Dendritic cell treated with granulocyte-macrophage colony-stimulating factor and Interleukin-4, amounts not matched to agents 40 ng/mL and 50 ng/mL, for 4 days (primary cell): ENCODE data around the gene WWOX.

Experiments
- H3K27ac Mint-ChIP-seq: one replicate; pipeline ENCODE4 v1.8.0; 2022; ENCODE audit warnings: mild to moderate bottlenecking, mixed read lengths
- H3K27me3 Mint-ChIP-seq: one replicate; pipeline ENCODE4 v1.8.0; 2022; ENCODE audit warnings: mild to moderate bottlenecking, mixed read lengths
- H3K36me3 Mint-ChIP-seq: one replicate; pipeline ENCODE4 v1.8.0; 2022; ENCODE audit warnings: low read depth, mixed read lengths
- H3K4me1 Mint-ChIP-seq: one replicate; pipeline ENCODE4 v1.8.0; 2022; ENCODE audit warnings: low read depth, mixed read lengths
- H3K4me3 Mint-ChIP-seq: one replicate; pipeline ENCODE4 v1.8.0; 2022; ENCODE audit warnings: mild to moderate bottlenecking, moderate library complexity, mixed read lengths
- H3K9me3 Mint-ChIP-seq: one replicate; pipeline ENCODE4 v1.8.0; 2022; ENCODE audit warnings: mixed read lengths
- intact Hi-C: fragments of 100-400 bp; cut with micrococcal nuclease; formaldehyde crosslinking; loops from one replicate; pipeline ENCODE4 v1.15.0; 2022

The WWOX gene

GRCh38 chr16:78918805-78919305 is 819.4 kb downstream of the WWOX start:
- H3K4me1 Mint-ChIP-seq: no peaks in the 10 kb centered on the region
- peaks cover 4% of the 10 kb centered on the region for H3K27me3 Mint-ChIP-seq
- no peak overlapping the region for H3K4me3 Mint-ChIP-seq
- H3K9me3 Mint-ChIP-seq: peaks cover 22% of the 10 kb centered on the region
- H3K27ac Mint-ChIP-seq: no peak overlapping the region
- no peaks in the 10 kb centered on the region for H3K36me3 Mint-ChIP-seq
- intact Hi-C loops: no loop called here

GRCh38 chr16:78919852-78920251 is 820.4 kb downstream of the WWOX start:
- Mint-ChIP-seq H3K27me3 (peaks cover 4% of the 10 kb centered on the region), H3K36me3 (no peaks in the 10 kb centered on the region), H3K27ac (no peak overlapping the region), H3K4me1 (no peaks in the 10 kb centered on the region), H3K9me3 (peaks cover 12% of the 10 kb centered on the region), H3K4me3 (no peak overlapping the region)
- intact Hi-C loops: no loop called here

GRCh38 chr16:78920621-78921020 is 821.2 kb downstream of the WWOX start:
- no peak overlapping the region for H3K27ac Mint-ChIP-seq
- H3K4me3 Mint-ChIP-seq: no peak overlapping the region
- intact Hi-C loops: no loop called here
- no peaks in the 10 kb centered on the region for H3K4me1 Mint-ChIP-seq
- H3K36me3 Mint-ChIP-seq: no peaks in the 10 kb centered on the region
- H3K9me3 Mint-ChIP-seq: peaks cover 12% of the 10 kb centered on the region
- peaks cover 5% of the 10 kb centered on the region for H3K27me3 Mint-ChIP-seq

- Mint-ChIP-seq H3K4me3 (no peak overlapping the region), H3K4me1 (no peaks in the 10 kb centered on the region), H3K27ac (no peak overlapping the region), H3K27me3 (peaks cover 11% of the 10 kb centered on the region), H3K36me3 (no peaks in the 10 kb centered on the region), H3K9me3 (peaks cover 12% of the 10 kb centered on the region)
- intact Hi-C loops: loop anchor here (1.0 kb wide), 1 partner anchor 677 kb away; no protein-coding TSS in a partner anchor
These were observed 825.8 kb downstream of the WWOX start for GRCh38 chr16:78925083-78925767.

GRCh38 chr16:78926723-78927210 is 827.3 kb downstream of the WWOX start:
- Mint-ChIP-seq H3K36me3 (no peaks in the 10 kb centered on the region), H3K27me3 (peaks cover 7% of the 10 kb centered on the region), H3K4me1 (no peaks in the 10 kb centered on the region), H3K4me3 (no peak overlapping the region), H3K9me3 (peaks cover 4% of the 10 kb centered on the region), H3K27ac (no peak overlapping the region)
- intact Hi-C loops: no loop called here

GRCh38 chr16:78927766-78928165 is 828.3 kb downstream of the WWOX start:
- H3K27ac Mint-ChIP-seq: no peak overlapping the region
- H3K4me1 Mint-ChIP-seq: no peaks in the 10 kb centered on the region
- H3K4me3 Mint-ChIP-seq: no peak overlapping the region
- H3K36me3 Mint-ChIP-seq: no peaks in the 10 kb centered on the region
- intact Hi-C loops: no loop called here
- peaks cover 7% of the 10 kb centered on the region for H3K27me3 Mint-ChIP-seq
- H3K9me3 Mint-ChIP-seq: no peaks in the 10 kb centered on the region

- Mint-ChIP-seq H3K9me3 (no peaks in the 10 kb centered on the region), H3K36me3 (no peaks in the 10 kb centered on the region)
These were observed 830.4 kb downstream of the WWOX start for GRCh38 chr16:78929841-78930240.

GRCh38 chr16:78930561-78930960 is 831.1 kb downstream of the WWOX start:
- no peak overlapping the region for H3K4me3 Mint-ChIP-seq
- H3K27ac Mint-ChIP-seq: no peak overlapping the region
- H3K4me1 Mint-ChIP-seq: no peaks in the 10 kb centered on the region
- intact Hi-C loops: no loop called here
- H3K27me3 Mint-ChIP-seq: peaks cover 7% of the 10 kb centered on the region
- no peaks in the 10 kb centered on the region for H3K36me3 Mint-ChIP-seq
- no peaks in the 10 kb centered on the region for H3K9me3 Mint-ChIP-seq

More at GRCh38 chr16:78929841-78930240, 830.4 kb downstream of the WWOX start:
- no peak overlapping the region for H3K4me3 Mint-ChIP-seq
- no peaks in the 10 kb centered on the region for H3K4me1 Mint-ChIP-seq
- H3K27ac Mint-ChIP-seq: no peak overlapping the region
- peaks cover 7% of the 10 kb centered on the region for H3K27me3 Mint-ChIP-seq
- intact Hi-C loops: no loop called here

GRCh38 chr16:78931267-78931666 is 831.8 kb downstream of the WWOX start:
- no peaks in the 10 kb centered on the region for H3K4me1 Mint-ChIP-seq
- peaks cover 4% of the 10 kb centered on the region for H3K27me3 Mint-ChIP-seq
- no peaks in the 10 kb centered on the region for H3K9me3 Mint-ChIP-seq
- H3K4me3 Mint-ChIP-seq: no peak overlapping the region
- H3K36me3 Mint-ChIP-seq: no peaks in the 10 kb centered on the region
- no peak overlapping the region for H3K27ac Mint-ChIP-seq
- intact Hi-C loops: no loop called here

GRCh38 chr16:78931678-78932077 is 832.2 kb downstream of the WWOX start:
- H3K27me3 Mint-ChIP-seq: peaks cover 4% of the 10 kb centered on the region
- H3K4me1 Mint-ChIP-seq: no peaks in the 10 kb centered on the region
- intact Hi-C loops: no loop called here

GRCh38 chr16:78932355-78932943 is 833.0 kb downstream of the WWOX start:
- no peak overlapping the region for H3K4me3 Mint-ChIP-seq
- no peaks in the 10 kb centered on the region for H3K9me3 Mint-ChIP-seq
- no peak overlapping the region for H3K27ac Mint-ChIP-seq
- H3K27me3 Mint-ChIP-seq: peaks cover 4% of the 10 kb centered on the region
- no peaks in the 10 kb centered on the region for H3K4me1 Mint-ChIP-seq
- intact Hi-C loops: no loop called here
- no peaks in the 10 kb centered on the region for H3K36me3 Mint-ChIP-seq

More at GRCh38 chr16:78931678-78932077, 832.2 kb downstream of the WWOX start:
- Mint-ChIP-seq H3K27ac (no peak overlapping the region), H3K9me3 (no peaks in the 10 kb centered on the region), H3K36me3 (no peaks in the 10 kb centered on the region), H3K4me3 (no peak overlapping the region)

- intact Hi-C loops: no loop called here
- H3K4me1 Mint-ChIP-seq: no peaks in the 10 kb centered on the region
- no peaks in the 10 kb centered on the region for H3K36me3 Mint-ChIP-seq
- no peak overlapping the region for H3K4me3 Mint-ChIP-seq
- H3K9me3 Mint-ChIP-seq: no peaks in the 10 kb centered on the region
- H3K27me3 Mint-ChIP-seq: peaks cover 1% of the 10 kb centered on the region
- no peak overlapping the region for H3K27ac Mint-ChIP-seq
These were observed 836.6 kb downstream of the WWOX start for GRCh38 chr16:78936060-78936459.

- Mint-ChIP-seq H3K4me3 (no peak overlapping the region), H3K9me3 (no peaks in the 10 kb centered on the region), H3K4me1 (peaks cover 13% of the 10 kb centered on the region), H3K27ac (no peak overlapping the region), H3K36me3 (no peaks in the 10 kb centered on the region), H3K27me3 (peaks cover 7% of the 10 kb centered on the region)
- intact Hi-C loops: no loop called here
These were observed 840.1 kb downstream of the WWOX start for GRCh38 chr16:78939597-78939996.

- peaks cover 6% of the 10 kb centered on the region for H3K27me3 Mint-ChIP-seq
- no peaks in the 10 kb centered on the region for H3K9me3 Mint-ChIP-seq
- peaks cover 13% of the 10 kb centered on the region for H3K4me1 Mint-ChIP-seq
- no peak overlapping the region for H3K27ac Mint-ChIP-seq
- H3K4me3 Mint-ChIP-seq: no peak overlapping the region
- intact Hi-C loops: no loop called here
- no peaks in the 10 kb centered on the region for H3K36me3 Mint-ChIP-seq
These were observed 843.3 kb downstream of the WWOX start for GRCh38 chr16:78942625-78943245.
